Calu3 (cell line): Measurements from ENCODE around the gene OTX2. TPM values are rescaled to one million over a fixed set of nuclear protein-coding genes. Genes with fewer than 3 reads are reported as not detected.

Experiments used
- BruUV-seq: library from RNA; stranded (reverse); fragments of 400-500 nt; replicated peaks from 2 replicates; lab custom pipeline; 2021; lab: Mats Ljungman, UMichigan
- CTCF ChIA-PET: fragments of 300-600 bp; sonication (Branson Sonifier 250); formaldehyde crosslinking; loops from one replicate; lab custom pipeline; 2022; ENCODE audit warnings: antibody characterized with exemption; lab: Charles Lee
- DNase-seq: peaks from one replicate; pipeline ENCODE4 v3.0.0; 2022
- H3K27ac Mint-ChIP-seq: one replicate; pipeline ENCODE4 v1.8.0; 2022; ENCODE audit warnings: mixed read lengths; ENCODE audit not compliant: unreplicated experiment
- H3K27me3 Mint-ChIP-seq: one replicate; pipeline ENCODE4 v1.8.0; 2022; ENCODE audit warnings: mixed read lengths; ENCODE audit not compliant: unreplicated experiment
- H3K36me3 Mint-ChIP-seq: one replicate; pipeline ENCODE4 v1.8.0; 2022; ENCODE audit warnings: mild to moderate bottlenecking, moderate library complexity, mixed read lengths; ENCODE audit not compliant: insufficient read depth, unreplicated experiment
- H3K4me1 Mint-ChIP-seq: one replicate; pipeline ENCODE4 v1.8.0; 2022; ENCODE audit warnings: mild to moderate bottlenecking, low read depth, mixed read lengths; ENCODE audit not compliant: unreplicated experiment
- H3K4me3 Mint-ChIP-seq: one replicate; pipeline ENCODE4 v1.8.0; 2022; ENCODE audit warnings: mild to moderate bottlenecking, low read depth, moderate library complexity, mixed read lengths; ENCODE audit not compliant: unreplicated experiment
- H3K9me3 Mint-ChIP-seq: one replicate; pipeline ENCODE4 v1.8.0; 2022; ENCODE audit warnings: low read depth, mixed read lengths; ENCODE audit not compliant: unreplicated experiment
- CTCF ChIP-seq: fragments of 200-600 bp; IDR thresholded peaks from one replicate; pipeline ENCODE4 v1.8.0; 2022; ENCODE audit warnings: antibody characterized with exemption; ENCODE audit not compliant: unreplicated experiment
- intact Hi-C: fragments of 100-400 bp; cut with micrococcal nuclease; formaldehyde crosslinking; loops from one replicate; pipeline ENCODE4 v1.10.0; 2022; ENCODE audit not compliant: unreplicated experiment
- total RNA-seq: library from RNA; stranded (reverse); gene quantifications from 2 replicates; pipeline ENCODE4 v1.2.3, GENCODE V29; 2022

Gene OTX2
- total RNA-seq, 1 experiment from 2014 or later, result not detected

GRCh38 chr14:56754921-56755320 is 55.4 kb downstream of the OTX2 start:
- no peaks in the 10 kb centered on the region for H3K36me3 Mint-ChIP-seq
- CTCF ChIA-PET, result no interaction called here
- H3K4me3 Mint-ChIP-seq, result no peak overlapping the region
- H3K27me3 Mint-ChIP-seq, result peaks cover 37% of the 10 kb centered on the region
- no peak for TF ChIP-seq CTCF
- H3K27ac Mint-ChIP-seq, result no peak overlapping the region
- no peaks in the 10 kb centered on the region for H3K4me1 Mint-ChIP-seq
- DNase-seq, result no peak
- no TSS peak for BruUV-seq
- intact Hi-C loops, result no loop called here
- H3K9me3 Mint-ChIP-seq, result no peaks in the 10 kb centered on the region

- no peak for TF ChIP-seq CTCF
- H3K27me3 Mint-ChIP-seq, result peaks cover 41% of the 10 kb centered on the region
- H3K4me3 Mint-ChIP-seq, result no peak overlapping the region
- intact Hi-C loops, result no loop called here
- no peaks in the 10 kb centered on the region for H3K36me3 Mint-ChIP-seq
- DNase-seq, result no peak
- no peaks in the 10 kb centered on the region for H3K4me1 Mint-ChIP-seq
- H3K9me3 Mint-ChIP-seq, result no peaks in the 10 kb centered on the region
- BruUV-seq, result no TSS peak
- no peak overlapping the region for H3K27ac Mint-ChIP-seq
- CTCF ChIA-PET, result no interaction called here
These were observed 56.9 kb downstream of the OTX2 start for GRCh38 chr14:56753396-56753795.

- BruUV-seq, result no TSS peak
- intact Hi-C loops, result no loop called here
- no peak overlapping the region for H3K4me3 Mint-ChIP-seq
- H3K27ac Mint-ChIP-seq, result no peak overlapping the region
- H3K36me3 Mint-ChIP-seq, result no peaks in the 10 kb centered on the region
- no peaks in the 10 kb centered on the region for H3K9me3 Mint-ChIP-seq
- CTCF ChIA-PET, result no interaction called here
- no peak for DNase-seq
- no peak for TF ChIP-seq CTCF
- peaks cover 51% of the 10 kb centered on the region for H3K27me3 Mint-ChIP-seq
- H3K4me1 Mint-ChIP-seq, result no peaks in the 10 kb centered on the region
These were observed 57.9 kb downstream of the OTX2 start for GRCh38 chr14:56752428-56752827.

- Mint-ChIP-seq H3K36me3 (no peaks in the 10 kb centered on the region), H3K27me3 (peaks cover 57% of the 10 kb centered on the region), H3K9me3 (no peaks in the 10 kb centered on the region), H3K27ac (no peak overlapping the region), H3K4me3 (no peak overlapping the region), H3K4me1 (no peaks in the 10 kb centered on the region)
- intact Hi-C loops, result no loop called here
- no peak for DNase-seq
- TF ChIP-seq CTCF, result no peak
- CTCF ChIA-PET, result interaction anchor here (0.6 kb wide), 1 partner anchor 116 kb away, joined by 3 read pairs; no protein-coding TSS in a partner anchor
- no TSS peak for BruUV-seq
These were observed 58.8 kb downstream of the OTX2 start for GRCh38 chr14:56751471-56751870.

Other genes starting within 250 kb of the OTX2 start
- gene TMEM260, start 230.7 kb downstream of the OTX2 start, total RNA-seq, result 18.3 and 24.1 TPM in 2 replicates